ENCODE results near the gene TXNRD1.

Gene TXNRD1

GRCh38 chr12:104353012-104353981 lies 137.7 kb downstream of the TXNRD1 start:
- DNase-seq = no peak

- DNase-seq = no peak
Observed at GRCh38 chr12:104354167-104354867, 138.7 kb downstream of the TXNRD1 start.

- DNase-seq = no peak
Observed at GRCh38 chr12:104354868-104355570, 139.4 kb downstream of the TXNRD1 start.

- DNase-seq = no peak
Observed at GRCh38 chr12:104355630-104356029, 140.1 kb downstream of the TXNRD1 start.

- DNase-seq = no peak
Observed at GRCh38 chr12:104356231-104357115, 140.9 kb downstream of the TXNRD1 start.

GRCh38 chr12:104357421-104357952 lies 141.9 kb downstream of the TXNRD1 start:
- DNase-seq = no peak

- peak; percentile 77 for DNase-seq
Observed at GRCh38 chr12:104358353-104359003, 142.9 kb downstream of the TXNRD1 start.

GRCh38 chr12:104359216-104359615 lies 143.6 kb downstream of the TXNRD1 start:
- no peak for DNase-seq

GRCh38 chr12:104360157-104360556 lies 144.6 kb downstream of the TXNRD1 start:
- DNase-seq = no peak

GRCh38 chr12:104360983-104361707 lies 145.6 kb downstream of the TXNRD1 start:
- no peak for DNase-seq

- DNase-seq = no peak
Observed at GRCh38 chr12:104365921-104366410, 150.4 kb downstream of the TXNRD1 start.

GRCh38 chr12:104369708-104370107 lies 154.1 kb downstream of the TXNRD1 start:
- DNase-seq = no peak

GRCh38 chr12:104371043-104371870 lies 155.7 kb downstream of the TXNRD1 start:
- DNase-seq = no peak

GRCh38 chr12:104372061-104372720 lies 156.6 kb downstream of the TXNRD1 start:
- DNase-seq = peak; percentile 18

- no peak for DNase-seq
Observed at GRCh38 chr12:104372721-104373335, 157.2 kb downstream of the TXNRD1 start.

- no peak for DNase-seq
Observed at GRCh38 chr12:104374071-104374470, 158.5 kb downstream of the TXNRD1 start.

GRCh38 chr12:104374806-104375205 lies 159.2 kb downstream of the TXNRD1 start:
- no peak for DNase-seq

- no peak for DNase-seq
Observed at GRCh38 chr12:104375775-104376174, 160.2 kb downstream of the TXNRD1 start.

All from CD4-positive, alpha-beta T cell treated with Interleukin-12 subunit alpha and Interleukin-12 subunit beta, for 1 hour (primary cell).